WERI-Rb-1 (cell line): Measurements from ENCODE around the gene IPO9.

Source experiments
- DNase-seq: peaks from one replicate; pipeline ENCODE4 v3.0.0-alpha.2; 2020
- H3K27ac ChIP-seq: fragments of 250-450 bp; sonication (Bioruptor Pico); 2 replicates; pipeline ENCODE4 v1.5.1; 2020; ENCODE audit warnings: mild to moderate bottlenecking, moderate library complexity
- H3K27me3 ChIP-seq: fragments of 250-450 bp; sonication (Bioruptor Pico); 2 replicates; pipeline ENCODE4 v1.5.1; 2021; ENCODE audit warnings: mild to moderate bottlenecking, low read depth, moderate library complexity; ENCODE audit not compliant: insufficient read depth, severe bottlenecking
- H3K36me3 ChIP-seq: fragments of 250-450 bp; sonication (Bioruptor Pico); 2 replicates; pipeline ENCODE4 v1.5.1; 2020; ENCODE audit warnings: mild to moderate bottlenecking, moderate library complexity
- H3K4me3 ChIP-seq: 2 replicates; pipeline ENCODE4 v1.5.1; 2011; ENCODE audit warnings: low read depth, mild to moderate bottlenecking, control low read depth, low read length
- H3K9me3 ChIP-seq: fragments of 250-450 bp; sonication (Bioruptor Pico); 2 replicates; pipeline ENCODE4 v1.5.1; 2021; ENCODE audit warnings: mild to moderate bottlenecking, moderate library complexity; ENCODE audit not compliant: severe bottlenecking
- TF ChIP-seq, protein P1 (sequence below): IDR thresholded peaks from 2 replicates; pipeline ENCODE4 v1.5.1; 2011; ENCODE audit warnings: low read depth, mild to moderate bottlenecking, control low read depth, inconsistent platforms, low read length

Gene IPO9

GRCh38 chr1:201891451-201892045 lies 62.6 kb downstream of the IPO9 start:
- Histone ChIP-seq H3K27me3 (no peaks in the 10 kb centered on the region), H3K4me3 (no peak overlapping the region), H3K27ac (no peak overlapping the region), H3K36me3 (peaks cover 14% of the 10 kb centered on the region), H3K9me3 (no peaks in the 10 kb centered on the region)
- TF ChIP-seq, protein P1, sequence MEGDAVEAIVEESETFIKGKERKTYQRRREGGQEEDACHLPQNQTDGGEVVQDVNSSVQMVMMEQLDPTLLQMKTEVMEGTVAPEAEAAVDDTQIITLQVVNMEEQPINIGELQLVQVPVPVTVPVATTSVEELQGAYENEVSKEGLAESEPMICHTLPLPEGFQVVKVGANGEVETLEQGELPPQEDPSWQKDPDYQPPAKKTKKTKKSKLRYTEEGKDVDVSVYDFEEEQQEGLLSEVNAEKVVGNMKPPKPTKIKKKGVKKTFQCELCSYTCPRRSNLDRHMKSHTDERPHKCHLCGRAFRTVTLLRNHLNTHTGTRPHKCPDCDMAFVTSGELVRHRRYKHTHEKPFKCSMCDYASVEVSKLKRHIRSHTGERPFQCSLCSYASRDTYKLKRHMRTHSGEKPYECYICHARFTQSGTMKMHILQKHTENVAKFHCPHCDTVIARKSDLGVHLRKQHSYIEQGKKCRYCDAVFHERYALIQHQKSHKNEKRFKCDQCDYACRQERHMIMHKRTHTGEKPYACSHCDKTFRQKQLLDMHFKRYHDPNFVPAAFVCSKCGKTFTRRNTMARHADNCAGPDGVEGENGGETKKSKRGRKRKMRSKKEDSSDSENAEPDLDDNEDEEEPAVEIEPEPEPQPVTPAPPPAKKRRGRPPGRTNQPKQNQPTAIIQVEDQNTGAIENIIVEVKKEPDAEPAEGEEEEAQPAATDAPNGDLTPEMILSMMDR: no peak
- DNase-seq: no peak

DNA sequence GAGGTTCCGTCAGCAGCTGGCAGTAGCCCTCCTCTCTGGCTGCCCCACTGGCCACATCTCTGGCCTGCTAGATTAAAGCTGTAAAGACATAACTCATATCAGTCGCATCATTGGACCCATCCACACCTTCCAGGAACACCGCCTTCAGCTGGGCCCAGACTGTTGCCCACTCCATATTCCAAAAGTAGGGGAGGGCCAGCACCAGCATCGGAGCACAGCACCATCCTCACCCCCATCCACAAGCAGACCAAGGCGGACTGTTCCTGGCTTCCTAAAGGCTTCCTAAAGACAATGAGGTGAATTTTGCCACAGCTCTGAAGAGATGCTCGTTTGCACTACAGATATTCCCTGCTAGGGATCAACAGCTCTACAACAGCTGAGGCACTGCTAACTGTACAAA lies 63.3 kb downstream of the IPO9 start:
- Histone ChIP-seq H3K27ac (no peak overlapping the region), H3K27me3 (no peaks in the 10 kb centered on the region), H3K4me3 (no peak overlapping the region), H3K36me3 (peaks cover 14% of the 10 kb centered on the region), H3K9me3 (no peaks in the 10 kb centered on the region)
- TF ChIP-seq, protein P1: no peak
- no peak for DNase-seq

GRCh38 chr1:201893431-201893830 lies 64.5 kb downstream of the IPO9 start:
- H3K9me3 ChIP-seq: no peaks in the 10 kb centered on the region
- H3K36me3 ChIP-seq: peaks cover 19% of the 10 kb centered on the region
- peak; percentile 79 for DNase-seq
- H3K4me3 ChIP-seq: no peak overlapping the region
- H3K27me3 ChIP-seq: no peaks in the 10 kb centered on the region
- TF ChIP-seq, protein P1: no peak
- peak overlapping the region; percentile 8 for H3K27ac ChIP-seq

GRCh38 chr1:201894343-201895119 lies 65.6 kb downstream of the IPO9 start:
- H3K36me3 ChIP-seq: peaks cover 19% of the 10 kb centered on the region
- no peak overlapping the region; the same call in 1 of the 2 replicates for H3K27ac ChIP-seq
- peak; percentile 36 for DNase-seq
- H3K27me3 ChIP-seq: no peaks in the 10 kb centered on the region
- no peak overlapping the region for H3K4me3 ChIP-seq
- no peaks in the 10 kb centered on the region for H3K9me3 ChIP-seq
- TF ChIP-seq, protein P1: no peak

GRCh38 chr1:201895120-201895665 lies 66.2 kb downstream of the IPO9 start:
- DNase-seq: peak; percentile 31
- H3K27me3 ChIP-seq: no peaks in the 10 kb centered on the region
- peaks cover 19% of the 10 kb centered on the region for H3K36me3 ChIP-seq
- H3K9me3 ChIP-seq: no peaks in the 10 kb centered on the region
- TF ChIP-seq, protein P1: peak; percentile 28; the same call in 1 of the 2 replicates
- H3K27ac ChIP-seq: no peak overlapping the region
- H3K4me3 ChIP-seq: no peak overlapping the region
